CD4-positive, alpha-beta T cell treated with Interleukin-21 for 1 hour (primary cell): Measurements from ENCODE around the gene XPO5.
"Not testable (repeated sequence)": the region's sequence is repeated elsewhere in the genome, so short reads cannot be mapped to it uniquely, and the experiment has no call there.

Experiments
- DNase-seq: peaks from one replicate; pipeline ENCODE4 v3.0.0-alpha.2; 2020

Gene XPO5

GRCh38 chr6:43516367-43516696 is 59.5 kb downstream of the XPO5 start:
- DNase-seq: no peak

- no peak for DNase-seq
Measured at GRCh38 chr6:43515808-43516207, 60.0 kb downstream of the XPO5 start.

- no peak for DNase-seq
Measured at GRCh38 chr6:43511824-43512415, 63.9 kb downstream of the XPO5 start.

GRCh38 chr6:43510827-43511163 is 65.0 kb downstream of the XPO5 start:
- DNase-seq: no peak

GRCh38 chr6:43509984-43510826 is 65.6 kb downstream of the XPO5 start, which contains the start of gene LRRC73:
TSS of gene LRRC73 (minus strand) at chr6:43510346. CDS start at chr6:43509785, 561 bp downstream.
- peak; percentile 81 for DNase-seq

GRCh38 chr6:43509142-43509983 is 66.5 kb downstream of the XPO5 start:
- no peak for DNase-seq

- no peak for DNase-seq
Measured at GRCh38 chr6:43508481-43509141, 67.2 kb downstream of the XPO5 start.

- peak; percentile 85 for DNase-seq
Measured at GRCh38 chr6:43506667-43507471, 69.0 kb downstream of the XPO5 start.

- no peak for DNase-seq
Measured at GRCh38 chr6:43506171-43506570, 69.7 kb downstream of the XPO5 start.

- no peak for DNase-seq
Measured at GRCh38 chr6:43505718-43506117, 70.1 kb downstream of the XPO5 start.

GRCh38 chr6:43504756-43505593 is 70.9 kb downstream of the XPO5 start:
- no peak for DNase-seq

GRCh38 chr6:43503443-43503842 is 72.4 kb downstream of the XPO5 start:
- DNase-seq: no peak

GRCh38 chr6:43502666-43503065 is 73.2 kb downstream of the XPO5 start:
- no peak for DNase-seq

GRCh38 chr6:43500921-43501320 is 74.9 kb downstream of the XPO5 start:
- no peak for DNase-seq

- no peak for DNase-seq
Measured at GRCh38 chr6:43499028-43499815, 76.6 kb downstream of the XPO5 start.

GRCh38 chr6:43498291-43498690 is 77.5 kb downstream of the XPO5 start:
- not testable (repeated sequence) for DNase-seq

GRCh38 chr6:43497689-43498088 is 78.1 kb downstream of the XPO5 start:
- DNase-seq: no peak

- DNase-seq: no peak
Measured at GRCh38 chr6:43497129-43497396, 78.8 kb downstream of the XPO5 start.

- DNase-seq: peak; percentile 34
Measured at GRCh38 chr6:43496370-43497128, 79.3 kb downstream of the XPO5 start.

GRCh38 chr6:43495409-43495941 is 80.4 kb downstream of the XPO5 start:
- DNase-seq: peak; percentile 48
